Measurements from ENCODE around the gene ZNF516. TPM values are rescaled to one million over a fixed set of nuclear protein-coding genes. Genes with fewer than 3 reads are reported as not detected.

ZNF516 gene
- total RNA-seq, 1 experiment from 2014 or later = 41.8 TPM

- DNase-seq = no peak
- H3K36me3 ChIP-seq (replicated peaks; ENCODE audit: control insufficient read depth, insufficient read depth, low read length) = no peaks in the 10 kb centered on the region
These were observed 82.8 kb downstream of the ZNF516 start for GRCh38 chr18:76412010-76412817.

DNA sequence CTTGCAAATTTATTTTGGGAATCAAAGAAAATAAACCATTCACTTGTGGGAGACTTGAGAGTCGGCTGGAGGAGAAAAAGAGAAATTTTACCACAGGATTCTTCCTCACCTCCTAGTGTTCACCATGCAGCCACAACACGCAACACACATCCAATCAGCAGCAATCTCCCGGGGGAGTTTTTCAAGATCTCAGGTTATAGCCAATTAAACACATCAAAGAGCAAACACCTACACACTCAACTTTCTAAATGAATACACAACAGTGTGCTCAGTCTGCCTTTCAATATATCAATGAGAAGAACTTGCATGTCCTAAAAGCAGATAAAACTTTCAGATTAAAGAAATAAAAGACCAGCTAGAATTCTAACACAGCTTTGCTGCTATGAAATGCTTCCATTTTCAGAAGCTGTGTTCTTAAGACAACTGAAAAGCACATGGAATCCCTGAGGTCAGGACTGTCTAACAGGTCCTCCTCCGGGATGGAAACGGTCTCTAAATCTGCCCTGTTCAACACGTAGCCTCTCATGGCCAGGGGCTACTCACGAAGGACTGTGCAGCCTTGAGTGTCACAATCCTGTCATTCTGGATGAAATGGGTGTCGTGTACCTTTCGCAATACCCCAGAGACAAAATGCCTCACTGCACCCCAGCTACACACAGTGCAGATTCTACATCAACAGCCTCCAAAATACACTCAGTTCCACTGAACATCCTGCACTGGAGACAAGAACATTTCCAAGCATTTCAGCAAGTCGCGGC, 84.2 kb downstream of the ZNF516 start:
- no peaks in the 10 kb centered on the region for H3K27me3 ChIP-seq (ENCODE audit: control insufficient read depth, insufficient read depth, low read length)
- no peaks in the 10 kb centered on the region for H3K36me3 ChIP-seq (replicated peaks; ENCODE audit: control insufficient read depth, insufficient read depth, low read length)
- DNase-seq = no peak
- H3K4me3 ChIP-seq (ENCODE audit: insufficient read depth, low read depth, low read length) = no peak overlapping the region

More at GRCh38 chr18:76412010-76412817, 82.8 kb downstream of the ZNF516 start:
- Histone ChIP-seq H3K4me3 (ENCODE audit: insufficient read depth, low read depth, low read length) (no peak overlapping the region), H3K27me3 (ENCODE audit: control insufficient read depth, insufficient read depth, low read length) (no peaks in the 10 kb centered on the region)

DNA sequence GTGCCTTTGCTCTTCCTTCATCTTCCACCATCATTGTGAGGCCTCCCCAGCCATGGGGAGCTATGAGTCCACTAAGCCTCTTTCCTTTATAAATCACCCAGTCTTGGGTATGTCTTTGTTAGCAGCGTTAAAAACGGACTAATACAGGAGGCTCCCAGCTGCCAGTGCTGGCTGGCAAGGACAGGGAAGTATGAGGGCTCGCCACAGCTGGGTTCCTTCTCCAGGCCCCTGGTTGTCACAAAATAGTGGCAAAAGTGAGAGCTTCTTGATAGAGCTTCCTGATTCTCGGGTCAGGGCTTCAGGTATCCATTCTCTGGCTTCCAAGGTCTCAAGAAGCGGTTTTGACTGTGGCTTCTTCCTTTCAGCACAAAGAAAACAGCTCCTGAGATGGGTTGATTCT, 85.0 kb downstream of the ZNF516 start:
- Histone ChIP-seq H3K36me3 (replicated peaks; ENCODE audit: control insufficient read depth, insufficient read depth, low read length) (no peaks in the 10 kb centered on the region), H3K27me3 (ENCODE audit: control insufficient read depth, insufficient read depth, low read length) (no peaks in the 10 kb centered on the region), H3K4me3 (ENCODE audit: insufficient read depth, low read depth, low read length) (no peak overlapping the region)
- no peak for DNase-seq

- H3K27me3 ChIP-seq (ENCODE audit: control insufficient read depth, insufficient read depth, low read length) = no peaks in the 10 kb centered on the region
- DNase-seq = no peak
- no peaks in the 10 kb centered on the region for H3K36me3 ChIP-seq (replicated peaks; ENCODE audit: control insufficient read depth, insufficient read depth, low read length)
- H3K4me3 ChIP-seq (ENCODE audit: insufficient read depth, low read depth, low read length) = no peak overlapping the region
These were observed 86.5 kb downstream of the ZNF516 start for GRCh38 chr18:76408480-76409067.

DNA sequence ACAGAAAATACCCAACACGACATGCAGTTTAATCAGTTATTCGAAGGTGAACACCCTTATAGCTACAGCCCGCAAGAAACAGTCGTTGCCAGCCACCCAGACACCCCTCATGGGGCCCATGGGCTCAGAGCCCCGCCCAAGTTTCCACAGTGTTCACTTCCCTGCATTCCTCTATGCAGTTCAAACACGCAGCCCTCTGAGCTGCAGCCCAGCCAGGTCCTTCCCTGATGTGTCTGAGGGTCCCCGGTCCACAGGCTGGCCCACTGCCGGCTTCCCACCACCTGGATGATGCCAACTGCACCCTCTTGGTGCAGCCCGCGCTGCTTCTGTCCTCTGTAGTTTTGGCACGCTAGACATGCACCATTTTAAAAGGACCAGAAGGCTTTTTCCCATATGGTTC, 87.4 kb downstream of the ZNF516 start:
- peak; percentile 18 for DNase-seq
- Histone ChIP-seq H3K36me3 (replicated peaks; ENCODE audit: control insufficient read depth, insufficient read depth, low read length) (no peaks in the 10 kb centered on the region), H3K27me3 (ENCODE audit: control insufficient read depth, insufficient read depth, low read length) (no peaks in the 10 kb centered on the region), H3K4me3 (ENCODE audit: insufficient read depth, low read depth, low read length) (no peak overlapping the region)

DNA sequence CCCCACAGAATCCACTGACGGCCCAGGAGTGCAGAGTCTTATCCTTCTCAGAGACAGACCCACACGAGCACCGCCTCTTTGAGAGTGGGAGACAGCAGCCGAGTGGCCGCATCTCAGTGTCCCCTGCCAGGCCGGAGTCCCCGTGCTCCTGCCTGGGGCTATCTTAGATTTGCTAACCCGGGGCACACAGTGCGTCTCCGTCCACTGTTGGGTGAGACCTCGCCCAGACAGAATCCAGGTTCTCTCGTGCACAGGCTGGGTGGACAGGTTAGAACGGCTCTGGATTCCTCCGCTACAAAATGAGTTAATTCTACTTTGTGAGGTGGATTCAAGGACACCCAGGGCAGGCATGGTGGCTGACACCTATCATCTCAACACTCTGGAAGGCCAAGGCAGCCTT, 88.3 kb downstream of the ZNF516 start:
- Histone ChIP-seq H3K36me3 (replicated peaks; ENCODE audit: control insufficient read depth, insufficient read depth, low read length) (no peaks in the 10 kb centered on the region), H3K27me3 (ENCODE audit: control insufficient read depth, insufficient read depth, low read length) (no peaks in the 10 kb centered on the region), H3K4me3 (ENCODE audit: insufficient read depth, low read depth, low read length) (no peak overlapping the region)
- no peak for DNase-seq

- peak; percentile 90 for DNase-seq
- Histone ChIP-seq H3K36me3 (replicated peaks; ENCODE audit: control insufficient read depth, insufficient read depth, low read length) (no peaks in the 10 kb centered on the region), H3K27me3 (ENCODE audit: control insufficient read depth, insufficient read depth, low read length) (no peaks in the 10 kb centered on the region), H3K4me3 (ENCODE audit: insufficient read depth, low read depth, low read length) (no peak overlapping the region)
These were observed 89.2 kb downstream of the ZNF516 start for GRCh38 chr18:76405681-76406356.

DNA sequence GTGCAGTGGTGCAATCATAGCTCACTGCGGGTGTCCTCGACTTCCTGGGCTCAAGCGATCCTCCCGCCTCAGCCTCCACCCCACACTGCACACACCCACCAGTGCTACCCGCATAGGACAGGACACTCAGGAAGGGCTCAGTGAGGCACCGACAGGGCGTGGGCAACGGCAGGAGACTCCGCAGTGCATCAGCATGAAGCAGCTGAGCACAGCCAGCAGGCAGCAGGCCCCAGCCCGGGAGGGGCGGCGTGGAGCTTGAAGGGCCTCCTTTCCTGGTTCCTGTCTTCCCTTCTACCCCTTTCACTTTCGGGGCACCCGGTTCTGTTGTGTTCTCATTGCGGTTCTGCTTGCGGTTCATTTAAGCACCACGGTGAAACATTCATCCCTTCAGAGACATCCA, 89.8 kb downstream of the ZNF516 start:
- DNase-seq = no peak
- H3K36me3 ChIP-seq (replicated peaks; ENCODE audit: control insufficient read depth, insufficient read depth, low read length) = no peaks in the 10 kb centered on the region

DNA sequence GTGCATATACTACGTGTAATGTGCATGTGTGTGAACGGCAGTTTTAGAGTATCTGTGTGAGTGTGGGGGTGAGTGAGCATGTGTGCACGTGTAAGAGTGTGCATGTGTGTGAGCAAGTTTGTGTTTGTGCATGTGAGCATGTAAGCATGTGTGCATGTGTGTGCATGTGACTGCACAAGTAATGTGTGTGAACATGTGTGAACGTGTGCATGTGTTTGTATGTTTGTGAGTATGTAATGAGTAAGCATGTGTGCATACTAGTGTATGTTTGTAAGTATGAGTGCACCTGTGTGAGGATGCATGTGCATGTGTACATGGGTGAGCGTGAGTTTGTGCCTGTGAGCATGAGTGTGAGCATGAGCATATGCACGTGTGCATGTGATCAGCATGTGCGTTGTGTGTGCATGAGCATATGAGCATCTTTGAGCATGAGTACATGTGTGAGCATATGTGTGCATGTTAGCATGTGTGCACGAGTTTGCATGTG, 90.7 kb downstream of the ZNF516 start:
- no peaks in the 10 kb centered on the region for H3K27me3 ChIP-seq (ENCODE audit: control insufficient read depth, insufficient read depth, low read length)
- no peak overlapping the region for H3K4me3 ChIP-seq (ENCODE audit: insufficient read depth, low read depth, low read length)
- no peak for DNase-seq
- no peaks in the 10 kb centered on the region for H3K36me3 ChIP-seq (replicated peaks; ENCODE audit: control insufficient read depth, insufficient read depth, low read length)

More for the DNA sequence above, 89.8 kb downstream of the ZNF516 start:
- no peak overlapping the region for H3K4me3 ChIP-seq (ENCODE audit: insufficient read depth, low read depth, low read length)
- no peaks in the 10 kb centered on the region for H3K27me3 ChIP-seq (ENCODE audit: control insufficient read depth, insufficient read depth, low read length)

GRCh38 chr18:76402026-76402990, 92.7 kb downstream of the ZNF516 start:
- DNase-seq = peak; percentile 38
- Histone ChIP-seq H3K36me3 (replicated peaks; ENCODE audit: control insufficient read depth, insufficient read depth, low read length) (no peaks in the 10 kb centered on the region), H3K4me3 (ENCODE audit: insufficient read depth, low read depth, low read length) (no peak overlapping the region), H3K27me3 (ENCODE audit: control insufficient read depth, insufficient read depth, low read length) (no peaks in the 10 kb centered on the region)

- Histone ChIP-seq H3K36me3 (replicated peaks; ENCODE audit: control insufficient read depth, insufficient read depth, low read length) (no peaks in the 10 kb centered on the region), H3K27me3 (ENCODE audit: control insufficient read depth, insufficient read depth, low read length) (no peaks in the 10 kb centered on the region), H3K4me3 (ENCODE audit: insufficient read depth, low read depth, low read length) (no peak overlapping the region)
- peak; percentile 74 for DNase-seq
These were observed 93.5 kb downstream of the ZNF516 start for GRCh38 chr18:76401498-76401897.

- Histone ChIP-seq H3K36me3 (replicated peaks; ENCODE audit: control insufficient read depth, insufficient read depth, low read length) (no peaks in the 10 kb centered on the region), H3K4me3 (ENCODE audit: insufficient read depth, low read depth, low read length) (no peak overlapping the region), H3K27me3 (ENCODE audit: control insufficient read depth, insufficient read depth, low read length) (no peaks in the 10 kb centered on the region)
- DNase-seq = peak; percentile 23
These were observed 95.2 kb downstream of the ZNF516 start for GRCh38 chr18:76399613-76400391.

Measured in H7 (cell line).